ENCODE results near the gene EXOSC10. TPM values are rescaled to one million over a fixed set of nuclear protein-coding genes. Genes with fewer than 3 reads are reported as not detected.

Gene EXOSC10
- polyA plus RNA-seq, 1 donor (not counting 4 experiments of a cell fraction or from before 2014, with no cell fraction given): 61.2 TPM

- no peak for TF ChIP-seq EZH2 (IDR thresholded peaks at IDR 0.05; ENCODE audit: low read length)
- no peak for TF ChIP-seq CTCF (optimal IDR thresholded peaks at IDR 0.05 in 1 of 3, IDR thresholded peaks at IDR 0.05 in 1 of 3, conservative IDR thresholded peaks at IDR 0.05 in 1 of 3; ENCODE audit: extremely low read depth in 1 of 3, insufficient read depth in 2 of 3, low read length in 3 of 3)
- Histone ChIP-seq H4K20me1 (ENCODE audit: control insufficient read depth, extremely low read depth, insufficient read depth, low read length) (no peaks in the 10 kb centered on the region), H3K9me1 (ENCODE audit: control insufficient read depth, extremely low read depth, insufficient read depth, low read length) (peaks cover under 1% of the 10 kb centered on the region), H3K4me3 (ENCODE audit: control insufficient read depth in 2 of 3, extremely low read depth in 1 of 3, insufficient read depth in 2 of 3, low read depth in 1 of 3, low read length in 3 of 3) (no peak overlapping the region), H3K9ac (ENCODE audit: control insufficient read depth, extremely low read depth, insufficient read depth, low read length) (no peak overlapping the region), H3K36me3 (ENCODE audit: control insufficient read depth in 2 of 2, extremely low read depth in 1 of 2, insufficient read depth in 2 of 2, low read length in 2 of 2) (peaks cover 5 to 19% of the 10 kb centered on the region in 2 experiments), H3K27me3 (ENCODE audit: control insufficient read depth, extremely low read depth, insufficient read depth, low read length) (no peaks in the 10 kb centered on the region), H2AFZ (ENCODE audit: control insufficient read depth, low read length) (no peak overlapping the region), H3K9me3 (ENCODE audit: control insufficient read depth, low read depth, low read length) (no peaks in the 10 kb centered on the region), H3K4me2 (ENCODE audit: control insufficient read depth, extremely low read depth, insufficient read depth, low read depth, low read length) (no peak overlapping the region), H3K27ac (ENCODE audit: control insufficient read depth, insufficient read depth, low read length) (no peak overlapping the region), H3K79me2 (ENCODE audit: control insufficient read depth, insufficient read depth, low read length) (peaks cover 5% of the 10 kb centered on the region), H3K4me1 (ENCODE audit: control insufficient read depth, extremely low read depth, insufficient read depth, low read length) (no peaks in the 10 kb centered on the region)
- DNase-seq (ENCODE audit: low read depth, low spot score): no peak
- dilution Hi-C loops (cut with MboI; ENCODE audit: extremely low pct_ligation_motif_present, low sequenced_read_pairs): no loop called here
- FAIRE-seq: no peak
Measured at GRCh38 chr1:11031624-11032262, 67.9 kb downstream of the EXOSC10 start.

- peaks cover 7% of the 10 kb centered on the region for H3K79me2 ChIP-seq (ENCODE audit: control insufficient read depth, insufficient read depth, low read length)
- no peak overlapping the region for H3K9ac ChIP-seq (ENCODE audit: control insufficient read depth, extremely low read depth, insufficient read depth, low read length)
- peaks cover 2% of the 10 kb centered on the region for H3K4me1 ChIP-seq (ENCODE audit: control insufficient read depth, extremely low read depth, insufficient read depth, low read length)
- peaks cover 3% of the 10 kb centered on the region for H3K9me1 ChIP-seq (ENCODE audit: control insufficient read depth, extremely low read depth, insufficient read depth, low read length)
- H3K4me2 ChIP-seq (ENCODE audit: control insufficient read depth, extremely low read depth, insufficient read depth, low read depth, low read length): no peak overlapping the region
- FAIRE-seq (no peak), DNase-seq (ENCODE audit: low read depth, low spot score) (no peak)
- no peak overlapping the region for H3K4me3 ChIP-seq (ENCODE audit: control insufficient read depth in 2 of 3, extremely low read depth in 1 of 3, insufficient read depth in 2 of 3, low read depth in 1 of 3, low read length in 3 of 3)
- TF ChIP-seq CTCF (optimal IDR thresholded peaks at IDR 0.05 in 1 of 3, IDR thresholded peaks at IDR 0.05 in 1 of 3, conservative IDR thresholded peaks at IDR 0.05 in 1 of 3; ENCODE audit: extremely low read depth in 1 of 3, insufficient read depth in 2 of 3, low read length in 3 of 3): no peak
- TF ChIP-seq EZH2 (IDR thresholded peaks at IDR 0.05; ENCODE audit: low read length): no peak
- H4K20me1 ChIP-seq (ENCODE audit: control insufficient read depth, extremely low read depth, insufficient read depth, low read length): no peaks in the 10 kb centered on the region
- H2AFZ ChIP-seq (ENCODE audit: control insufficient read depth, low read length): no peak overlapping the region
- H3K27ac ChIP-seq (ENCODE audit: control insufficient read depth, insufficient read depth, low read length): no peak overlapping the region
- no peaks in the 10 kb centered on the region for H3K27me3 ChIP-seq (ENCODE audit: control insufficient read depth, extremely low read depth, insufficient read depth, low read length)
- dilution Hi-C loops (cut with MboI; ENCODE audit: extremely low pct_ligation_motif_present, low sequenced_read_pairs): no loop called here
- peaks cover 5 to 26% of the 10 kb centered on the region in 2 experiments for H3K36me3 ChIP-seq (ENCODE audit: control insufficient read depth in 2 of 2, extremely low read depth in 1 of 2, insufficient read depth in 2 of 2, low read length in 2 of 2)
- H3K9me3 ChIP-seq (ENCODE audit: control insufficient read depth, low read depth, low read length): no peaks in the 10 kb centered on the region
Measured at GRCh38 chr1:11030865-11031264, 68.8 kb downstream of the EXOSC10 start.

All from keratinocyte (primary cell).